Right hindlimb (tissue), 1 donor: ENCODE data around the gene TRPM3.

Source experiments
- DNase-seq: peaks from one replicate; pipeline ENCODE4 v3.0.0-alpha.2; 2018

Gene TRPM3

GRCh38 chr9:71096421-71097108 is 24.9 kb downstream of the TRPM3 start:
- DNase-seq, result no peak

DNA sequence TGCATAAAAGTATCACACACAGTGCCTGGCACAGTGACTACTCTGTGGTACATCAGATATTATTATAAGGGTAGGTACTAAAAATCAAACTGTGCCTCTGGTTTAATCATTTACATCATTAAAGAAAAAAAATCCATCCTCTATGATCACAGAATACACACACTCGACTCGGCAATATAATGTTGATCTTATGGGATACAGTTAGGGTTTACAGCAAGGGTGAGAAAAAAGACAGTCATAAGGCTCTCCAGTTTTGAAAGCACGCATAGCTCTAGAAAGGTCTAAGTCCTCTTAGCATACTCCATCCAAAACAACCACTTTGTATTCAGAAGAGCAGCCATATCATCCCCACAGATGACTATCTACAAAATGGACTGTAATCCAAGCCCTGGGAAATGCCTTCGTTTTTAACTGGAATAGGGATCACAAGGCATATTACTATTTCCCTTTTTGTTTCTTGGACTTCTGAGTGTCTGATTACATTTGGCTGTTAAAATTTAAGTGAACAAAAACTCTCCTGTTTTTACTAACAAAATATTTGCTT is 26.6 kb downstream of the TRPM3 start:
- no peak for DNase-seq

DNA sequence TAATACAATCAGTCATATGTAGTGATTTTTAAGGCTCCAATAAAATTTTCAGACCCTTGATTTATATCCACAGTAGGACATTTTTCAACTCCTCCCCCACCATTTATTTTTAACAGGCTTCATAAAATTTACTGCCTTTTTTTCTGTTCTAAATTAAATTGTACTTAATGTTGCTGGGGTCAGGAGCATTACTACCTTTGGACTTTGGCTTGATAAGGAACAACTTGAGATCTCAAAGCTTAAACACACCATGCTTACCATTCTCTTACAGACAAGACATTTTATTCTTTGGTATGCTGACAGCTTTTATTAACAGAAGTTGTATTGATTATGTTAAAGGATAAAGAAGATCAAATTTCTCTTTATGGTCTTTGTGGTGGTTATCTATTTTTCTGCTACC is 30.5 kb downstream of the TRPM3 start:
- DNase-seq, result no peak

DNA sequence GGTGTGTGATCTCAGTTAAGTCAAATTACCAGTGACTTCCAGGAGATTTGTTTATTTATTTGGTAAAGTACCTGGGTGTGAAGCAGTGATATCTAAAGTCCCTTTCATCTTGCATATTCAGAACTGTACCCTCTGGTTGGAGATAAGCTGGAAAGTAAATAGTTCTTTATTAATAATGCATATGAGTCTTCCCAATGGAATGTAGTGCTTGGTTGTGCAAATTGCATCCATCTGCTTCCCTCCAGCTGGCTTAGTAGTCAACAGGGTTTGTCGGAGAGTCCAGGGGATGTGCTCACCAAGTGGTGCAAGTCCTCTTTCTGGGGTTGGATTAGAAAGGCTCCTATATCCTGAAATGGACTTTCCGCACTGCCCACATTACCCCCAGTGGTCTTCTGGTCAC is 42.0 kb downstream of the TRPM3 start:
- DNase-seq, result no peak

DNA sequence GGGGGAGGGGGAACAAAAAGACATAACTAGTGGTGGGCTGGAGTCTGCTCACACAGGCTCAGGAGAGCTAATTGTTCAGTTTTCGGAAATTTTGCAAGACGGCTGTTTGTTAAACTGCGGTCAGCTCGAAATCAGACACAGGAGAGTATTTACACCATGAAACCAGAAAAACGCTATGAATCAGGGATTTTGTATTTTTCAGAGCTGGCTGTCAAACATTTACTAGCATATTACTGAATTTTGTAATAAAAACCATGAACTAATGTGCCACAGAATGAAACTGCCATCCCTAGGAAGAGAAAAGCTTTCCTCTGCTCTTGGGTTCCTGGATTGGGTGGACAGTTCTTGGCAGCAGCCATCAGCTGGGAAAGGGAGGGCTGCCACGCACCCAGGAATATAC is 45.3 kb downstream of the TRPM3 start:
- DNase-seq, result no peak

DNA sequence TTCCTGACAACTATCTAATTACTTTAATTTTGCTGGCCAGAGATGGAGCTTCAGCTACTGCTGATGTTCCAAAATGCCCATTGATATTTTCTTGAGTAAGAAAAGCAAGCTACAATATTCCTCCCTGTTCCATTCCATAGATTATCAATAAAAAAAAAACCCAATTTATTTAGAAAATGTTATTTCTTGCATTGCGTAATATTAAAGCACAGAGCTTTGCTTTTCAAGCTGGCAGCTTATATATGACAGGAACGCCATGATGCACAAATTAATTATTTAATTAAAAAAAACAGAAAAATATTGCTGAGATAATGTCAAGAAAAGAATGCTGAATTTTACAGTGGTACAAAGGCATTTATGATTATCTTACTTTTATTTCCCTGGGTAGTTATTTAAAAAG is 47.9 kb downstream of the TRPM3 start:
- DNase-seq, result no peak

- no peak for DNase-seq
Measured at GRCh38 chr9:71072587-71072986, 48.8 kb downstream of the TRPM3 start.

GRCh38 chr9:71071633-71072032 is 49.8 kb downstream of the TRPM3 start:
- no peak for DNase-seq

GRCh38 chr9:71058660-71059059 is 62.8 kb downstream of the TRPM3 start:
- DNase-seq, result no peak

DNA sequence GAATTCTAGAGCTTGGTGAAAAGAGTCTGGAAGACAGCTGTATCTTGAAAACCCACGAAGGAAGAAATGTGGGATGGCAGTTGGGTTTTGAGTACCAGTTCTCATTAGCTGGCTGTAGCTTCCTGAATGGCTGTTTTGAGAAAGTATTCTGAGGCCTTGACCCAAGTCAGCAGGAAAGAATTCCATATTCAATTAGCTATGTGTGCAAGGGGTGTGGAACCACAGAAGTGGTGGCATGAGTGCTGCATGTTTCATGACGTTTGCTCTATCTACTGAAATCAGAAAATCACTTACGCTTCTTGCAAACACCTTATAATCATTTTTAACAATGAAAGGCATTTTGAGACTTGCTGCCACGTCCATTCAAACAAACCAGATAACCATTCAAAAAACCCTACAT is 69.1 kb downstream of the TRPM3 start:
- DNase-seq, result no peak

GRCh38 chr9:71048280-71048679 is 73.1 kb downstream of the TRPM3 start:
- no peak for DNase-seq

DNA sequence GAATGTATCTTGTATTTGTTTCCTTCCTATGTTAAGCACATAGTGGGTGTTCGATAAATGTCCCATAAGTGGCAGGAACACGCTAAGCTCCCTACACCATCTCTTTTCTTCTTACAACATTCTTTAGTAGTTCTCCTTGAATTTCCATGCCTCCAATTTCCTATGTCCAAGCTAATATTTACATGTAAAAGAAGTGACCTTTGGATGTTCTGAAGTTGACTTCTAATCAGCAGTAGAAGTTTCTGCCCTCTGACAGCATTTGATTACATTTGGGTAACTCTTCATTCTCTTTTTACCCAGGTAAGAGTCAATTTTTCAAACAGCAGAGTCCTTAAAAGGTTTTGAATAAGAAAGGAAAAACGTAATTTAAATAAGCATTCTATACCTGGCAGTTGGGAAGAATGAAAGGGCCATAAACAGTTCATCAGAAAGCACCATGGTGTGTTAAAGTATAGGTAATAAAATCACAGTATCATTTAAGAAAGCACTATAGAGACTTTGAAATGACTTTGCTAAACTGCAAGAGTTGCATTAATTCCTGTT is 78.9 kb downstream of the TRPM3 start:
- DNase-seq, result no peak

GRCh38 chr9:71037521-71037920 is 83.9 kb downstream of the TRPM3 start:
- no peak for DNase-seq

GRCh38 chr9:71036501-71036900 is 84.9 kb downstream of the TRPM3 start:
- DNase-seq, result no peak

DNA sequence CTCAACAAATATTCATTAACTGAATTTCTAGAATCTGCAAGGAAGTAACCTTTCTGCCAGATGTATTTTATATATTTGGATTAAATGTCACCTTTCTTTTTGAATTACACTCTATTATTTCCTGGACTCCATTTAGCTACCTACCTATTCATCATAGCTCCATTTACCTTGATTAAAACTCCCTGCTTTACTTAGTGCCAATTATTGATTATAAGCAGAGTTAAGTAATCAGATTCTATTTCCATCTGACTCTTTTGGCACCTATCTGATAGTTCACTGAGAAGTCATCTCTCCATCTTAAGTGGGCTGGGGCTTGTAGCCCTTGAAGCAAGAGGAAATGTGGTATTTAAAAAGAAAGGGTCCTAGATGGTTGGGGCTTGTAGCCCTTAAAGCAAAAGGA is 88.6 kb downstream of the TRPM3 start:
- DNase-seq, result no peak

GRCh38 chr9:71025728-71026127 is 95.7 kb downstream of the TRPM3 start:
- no peak for DNase-seq

DNA sequence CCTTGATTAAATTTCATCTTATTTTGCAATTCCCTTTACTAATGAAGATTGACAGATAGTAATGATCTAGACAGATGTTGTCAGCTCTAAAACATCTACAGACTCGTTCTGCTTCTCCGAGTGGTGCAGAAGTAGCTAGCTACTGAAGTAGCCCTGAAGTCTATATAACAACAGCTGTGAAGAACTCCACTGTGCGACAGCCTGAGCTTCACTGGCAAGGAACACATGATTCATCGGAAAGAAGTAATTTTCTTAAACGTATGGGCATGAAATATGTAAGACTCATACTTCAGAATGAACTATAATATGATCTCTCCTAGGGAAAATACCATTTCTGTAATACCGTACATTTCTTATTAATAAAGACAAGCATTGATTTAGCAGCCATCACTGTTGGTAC is 96.2 kb downstream of the TRPM3 start:
- no peak for DNase-seq

GRCh38 chr9:71010258-71010657 is 111.2 kb downstream of the TRPM3 start:
- DNase-seq, result no peak

GRCh38 chr9:71005456-71005855 is 116.0 kb downstream of the TRPM3 start:
- no peak for DNase-seq

DNA sequence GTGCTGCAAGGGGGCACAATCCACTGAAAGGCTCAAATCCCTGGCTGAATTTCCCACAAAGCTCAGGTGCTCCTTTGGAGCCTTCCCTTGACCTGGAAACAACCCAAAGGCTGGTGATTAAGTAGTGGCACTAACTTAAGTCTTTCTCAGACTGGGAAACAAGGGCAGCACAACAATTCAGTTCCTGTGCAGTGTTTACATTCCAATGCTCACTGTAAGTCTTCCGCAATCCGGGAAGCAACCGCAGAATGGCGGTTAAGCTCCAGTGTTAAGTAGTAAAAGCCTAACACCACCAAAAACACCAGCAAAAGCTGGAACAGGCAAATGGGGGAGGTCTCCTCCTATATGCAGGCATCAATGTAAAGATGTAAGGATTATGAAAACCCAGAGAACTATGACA is 117.2 kb downstream of the TRPM3 start:
- DNase-seq, result no peak

- DNase-seq, result no peak
Measured at GRCh38 chr9:71003346-71003745, 118.1 kb downstream of the TRPM3 start.

DNA sequence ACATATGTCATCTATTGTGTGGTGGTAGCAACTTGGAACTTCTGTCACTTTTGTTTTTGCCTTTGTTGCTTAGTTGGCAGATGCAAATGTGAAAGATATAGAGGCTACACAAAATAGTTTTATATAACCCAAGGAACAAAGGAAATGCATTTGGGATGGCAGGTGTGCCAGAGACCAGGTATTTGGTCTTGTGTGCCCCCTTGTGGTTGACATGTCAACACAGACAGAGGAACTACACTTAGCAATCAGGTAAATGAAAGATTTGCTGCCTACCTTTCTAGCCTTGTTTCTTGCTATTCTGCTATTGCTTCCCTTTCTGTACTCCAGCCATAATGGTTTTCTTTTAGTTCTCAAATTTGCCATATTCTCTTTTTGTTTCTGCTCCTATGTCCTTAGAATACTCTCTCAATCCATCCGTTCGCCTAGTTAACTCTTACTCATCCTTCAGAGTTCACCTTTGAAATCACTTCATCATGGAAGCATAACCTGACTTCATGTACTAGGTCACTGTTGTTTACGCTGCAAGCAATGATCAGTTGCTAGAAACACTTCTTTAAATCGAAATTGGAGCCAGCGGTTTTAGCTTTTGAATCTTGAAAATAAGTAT is 119.5 kb downstream of the TRPM3 start:
- DNase-seq, result no peak

- no peak for DNase-seq
Measured at GRCh38 chr9:70998962-70999361, 122.5 kb downstream of the TRPM3 start.

- no peak for DNase-seq
Measured at GRCh38 chr9:70995511-70995910, 125.9 kb downstream of the TRPM3 start.

DNA sequence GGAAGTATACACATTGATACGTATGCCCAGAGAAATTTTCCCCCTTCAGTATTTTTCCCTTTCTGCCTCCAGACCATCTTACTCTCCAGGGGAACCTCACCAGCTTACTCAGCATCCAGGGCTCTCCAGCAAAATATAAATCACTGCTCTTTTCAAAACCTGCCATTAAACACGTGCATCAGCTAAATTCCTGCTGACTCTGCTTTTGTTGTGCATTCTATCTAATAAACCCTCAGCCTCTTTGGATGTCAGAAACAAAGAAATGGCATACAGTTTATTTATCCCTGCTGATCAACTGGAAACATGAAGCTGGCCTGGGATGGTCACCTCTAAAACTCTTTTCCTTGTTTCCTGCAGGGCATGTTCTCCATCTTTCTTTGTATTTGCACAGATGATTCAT is 126.8 kb downstream of the TRPM3 start:
- no peak for DNase-seq
